IMR-90 (cell line): ENCODE data around the gene AFAP1L2. TPM values are rescaled to one million over a fixed set of nuclear protein-coding genes. Genes with fewer than 3 reads are reported as not detected.

Experiments
- ATAC-seq: fragments of 200-7000 bp; cut with Tn5 transposase; 2 replicates; pipeline ENCODE4 v1.9.1; 2020; ENCODE audit warnings: low read depth, mild to moderate bottlenecking, moderate library complexity
- BruUV-seq: library from RNA; stranded (reverse); fragments of 400-500 nt; replicated peaks from 2 replicates; lab custom pipeline; 2021; lab: Mats Ljungman, UMichigan
- CTCF ChIA-PET: fragments of 300-600 bp; formaldehyde crosslinking; extraction: SDS; loops from one replicate; lab custom pipeline; 2021; ENCODE audit warnings: antibody characterized with exemption; lab: Yijun Ruan, JAX
- POLR2A ChIA-PET: fragments of 300-600 bp; sonication (Branson Sonifier 250); formaldehyde crosslinking; loops from one replicate; lab custom pipeline; 2022; ENCODE audit warnings: antibody characterized with exemption; ENCODE audit not compliant: unreplicated experiment; lab: Charles Lee
- DNase-seq: peaks from one replicate; pipeline ENCODE4 v3.0.0; 2013
- H2AFZ ChIP-seq: replicated peaks from 2 replicates; pipeline ENCODE3; 2013; ENCODE audit warnings: low read length, mild to moderate bottlenecking; ENCODE audit not compliant: poor library complexity
- H2AK5ac ChIP-seq: 2 replicates; pipeline ENCODE4 v1.6.1; 2013; ENCODE audit warnings: low read depth, low read length, inconsistent platforms
- H2AK9ac ChIP-seq: replicated peaks from 2 replicates; pipeline ENCODE3; 2013; ENCODE audit warnings: mild to moderate bottlenecking, low read depth, low read length, moderate library complexity; ENCODE audit not compliant: poor library complexity
- H2BK120ac ChIP-seq: 2 replicates; pipeline ENCODE4 v1.6.1; 2013; ENCODE audit warnings: low read depth, low read length, inconsistent platforms
- H2BK15ac ChIP-seq: 3 replicates; pipeline ENCODE4 v1.6.1; 2013; ENCODE audit warnings: low read depth, low read length, inconsistent platforms
- H2BK20ac ChIP-seq: 2 replicates; pipeline ENCODE4 v1.6.1; 2013; ENCODE audit warnings: low read depth, mild to moderate bottlenecking, inconsistent platforms, low read length, moderate library complexity
- H2BK5ac ChIP-seq: 2 replicates; pipeline ENCODE4 v1.6.1; 2013; ENCODE audit warnings: mild to moderate bottlenecking, low read depth, low read length, inconsistent platforms; ENCODE audit not compliant: poor library complexity, severe bottlenecking
- H3K14ac ChIP-seq: replicated peaks from 2 replicates; pipeline ENCODE4 v1.6.1; 2013; ENCODE audit warnings: low read depth, low read length, inconsistent platforms
- H3K18ac ChIP-seq: 2 replicates; pipeline ENCODE4 v1.6.1; 2013; ENCODE audit warnings: low read depth, low read length, control low read depth
- H3K23ac ChIP-seq: 2 replicates; pipeline ENCODE4 v1.6.1; 2013; ENCODE audit warnings: low read depth, low read length, inconsistent platforms
- H3K27ac ChIP-seq: 2 replicates; pipeline ENCODE4 v1.5.1; 2013; ENCODE audit warnings: mild to moderate bottlenecking, control low read depth, low read length; ENCODE audit not compliant: insufficient read depth
- H3K27me3 ChIP-seq: 2 replicates; pipeline ENCODE4 v1.6.1; 2013; ENCODE audit warnings: low read length; ENCODE audit not compliant: control insufficient read depth, insufficient read depth
- H3K36me3 ChIP-seq: 2 replicates; pipeline ENCODE4 v1.6.1; 2013; ENCODE audit warnings: low read length, mixed read lengths; ENCODE audit not compliant: control insufficient read depth, insufficient read depth
- H3K4ac ChIP-seq: 2 replicates; pipeline ENCODE4 v1.6.1; 2013; ENCODE audit warnings: low read depth, low read length, inconsistent platforms
- H3K4me1 ChIP-seq: 2 replicates; pipeline ENCODE4 v1.6.1; 2013; ENCODE audit warnings: low read length, mixed read lengths; ENCODE audit not compliant: control insufficient read depth, insufficient read depth
- H3K4me2 ChIP-seq: 2 replicates; pipeline ENCODE4 v1.6.1; 2013; ENCODE audit warnings: low read depth, mild to moderate bottlenecking, control low read depth, low read length, moderate library complexity
- H3K4me3 ChIP-seq: 2 replicates; pipeline ENCODE4 v1.5.1; 2013; ENCODE audit warnings: low read depth, mild to moderate bottlenecking, control low read depth, low read length, moderate library complexity; ENCODE audit not compliant: insufficient read depth
- H3K56ac ChIP-seq: 2 replicates; pipeline ENCODE4 v1.6.1; 2013; ENCODE audit warnings: low read length, inconsistent platforms; ENCODE audit not compliant: insufficient read depth; ENCODE audit errors: extremely low read depth
- H3K79me1 ChIP-seq, 2 experiments: 2 replicates each; pipeline ENCODE4 v1.6.1; 2013; ENCODE audit warnings: low read length in 2 of 2, inconsistent platforms in 1 of 2, low read depth in 1 of 2
- H3K9ac ChIP-seq: 2 replicates; pipeline ENCODE4 v1.6.1; 2013; ENCODE audit warnings: low read depth, low read length, control low read depth
- H3K9me1 ChIP-seq: 2 replicates; pipeline ENCODE4 v1.6.1; 2013; ENCODE audit warnings: low read length, inconsistent platforms; ENCODE audit not compliant: insufficient read depth
- H3K9me3 ChIP-seq: 2 replicates; pipeline ENCODE4 v1.6.1; 2013; ENCODE audit warnings: low read length; ENCODE audit not compliant: control insufficient read depth, insufficient read depth
- H4K20me1 ChIP-seq: 2 replicates; pipeline ENCODE4 v1.6.1; 2013; ENCODE audit warnings: low read length, inconsistent platforms; ENCODE audit not compliant: insufficient read depth
- H4K5ac ChIP-seq: 2 replicates; pipeline ENCODE4 v1.6.1; 2013; ENCODE audit warnings: mild to moderate bottlenecking, low read depth, low read length, control low read depth
- H4K8ac ChIP-seq, 2 experiments: 2 replicates each; pipeline ENCODE4 v1.6.1; 2013; ENCODE audit warnings: low read depth in 2 of 2, low read length in 2 of 2, control low read depth in 1 of 2, inconsistent platforms in 1 of 2
- H4K91ac ChIP-seq: 2 replicates; pipeline ENCODE4 v1.6.1; 2013; ENCODE audit warnings: low read depth, low read length, inconsistent platforms; ENCODE audit not compliant: insufficient read depth
- BHLHE40 ChIP-seq: fragments of 150-350 bp; IDR thresholded peaks from 2 replicates; pipeline ENCODE4 v1.6.1; 2016; ENCODE audit warnings: mild to moderate bottlenecking, low read depth, low read length
- CEBPB ChIP-seq: IDR thresholded peaks from 2 replicates; pipeline ENCODE4 v1.6.1; 2012; ENCODE audit warnings: low read depth, low read length, improper control_type of control experiment
- CHD1 ChIP-seq: IDR thresholded peaks from 2 replicates; pipeline ENCODE4 v1.6.1; 2012; ENCODE audit warnings: low read depth, low read length, improper control_type of control experiment
- CTCF ChIP-seq: conservative IDR thresholded peaks from 2 replicates; pipeline ENCODE4 v1.5.1; 2012; ENCODE audit warnings: mild to moderate bottlenecking, low read depth, low read length, improper control_type of control experiment
- ELK1 ChIP-seq: fragments of 150-350 bp; IDR thresholded peaks from 2 replicates; pipeline ENCODE4 v1.6.1; 2016; ENCODE audit warnings: low read depth, mild to moderate bottlenecking, low read length, moderate library complexity, borderline replicate concordance
- FOS ChIP-seq: fragments of 150-350 bp; IDR thresholded peaks from 2 replicates; pipeline ENCODE4 v1.6.1; 2016; ENCODE audit warnings: low read depth, low read length
- MAFK ChIP-seq: IDR thresholded peaks from 2 replicates; pipeline ENCODE4 v1.6.1; 2012; ENCODE audit warnings: low read depth, low read length, improper control_type of control experiment
- NFE2L2 ChIP-seq: fragments of 150-350 bp; IDR thresholded peaks from 2 replicates; pipeline ENCODE4 v1.6.1; 2016; ENCODE audit warnings: low read depth, mild to moderate bottlenecking, low read length
- RCOR1 ChIP-seq: IDR thresholded peaks from 2 replicates; pipeline ENCODE4 v1.6.1; 2012; ENCODE audit warnings: mild to moderate bottlenecking, low read length, improper control_type of control experiment; ENCODE audit not compliant: insufficient replicate concordance
- WGBS, 2 experiments: methylation state at CpG; one replicate each; pipeline versions ENCODE4 v1.1.5 to v1.1.7; 2013; ENCODE audit warnings: missing lambda C conversion rate in 2 of 2; ENCODE audit not compliant: insufficient read length in 1 of 2; ENCODE audit errors: extremely low coverage in 2 of 2; 5-methylcytosine and 5-hydroxymethylcytosine counted together
- dilution Hi-C: fragments of 300-500 bp; cut with HindIII; formaldehyde crosslinking; loops from one replicate; pipeline ENCODE4 v1.14.3; 2018; ENCODE audit warnings: low sequenced_read_pairs; ENCODE audit not compliant: unreplicated experiment
- in situ Hi-C: fragments of 300-500 bp; cut with MboI; formaldehyde crosslinking; loops from 3 replicates; pipeline ENCODE4 v1.14.3; 2019; ENCODE audit warnings: low sequenced_read_pairs, inconsistent platforms, mixed read lengths
- intact Hi-C: fragments of 100-400 bp; cut with micrococcal nuclease; formaldehyde crosslinking; loops from 2 replicates; pipeline ENCODE4 v1.10.0; 2022
- polyA plus RNA-seq, 3 experiments: library from polyadenylated mRNA; depleted of rRNA; stranded (reverse); fragments of >200 nt; gene quantifications; 2 replicates each; pipeline ENCODE4 v1.2.3, GENCODE V29; 2012; ENCODE audit warnings: low replicate concordance in 1 of 3
- total RNA-seq: library from RNA; depleted of rRNA; stranded (reverse); fragments of >200 nt; gene quantifications from 2 replicates; pipeline ENCODE4 v1.2.3, GENCODE V29; 2012

The AFAP1L2 gene
- total and polyA plus RNA-seq, 2 of the 4 experiments (the other 2 are of a cell fraction) = under 0.01 to 0.10 TPM

GRCh38 chr10:114281461-114281860 lies 122.8 kb downstream of the AFAP1L2 start:
- Histone ChIP-seq H3K9me1 (no peaks in the 10 kb centered on the region), H4K20me1 (no peaks in the 10 kb centered on the region), H2AFZ (no peak overlapping the region), H3K4me1 (no peaks in the 10 kb centered on the region), H2BK5ac (no peak overlapping the region), H4K91ac (no peak overlapping the region), H3K4me2 (no peak overlapping the region), H3K27ac (no peak overlapping the region), H3K56ac (no peak overlapping the region), H2AK5ac (no peak overlapping the region), H4K8ac (no peak overlapping the region), H2AK9ac (no peak overlapping the region), H3K79me1 (no peaks in the 10 kb centered on the region), H3K14ac (no peak overlapping the region), H3K4me3 (no peak overlapping the region), H2BK15ac (no peak overlapping the region), H4K5ac (no peak overlapping the region), H2BK20ac (no peak overlapping the region), H3K4ac (no peak overlapping the region), H3K23ac (no peak overlapping the region), H3K18ac (no peak overlapping the region), H2BK120ac (no peak overlapping the region), H3K9me3 (no peaks in the 10 kb centered on the region), H3K27me3 (peaks cover 58% of the 10 kb centered on the region), H3K9ac (no peak overlapping the region), H3K36me3 (no peaks in the 10 kb centered on the region)
- WGBS, 2 experiments = no CpG with 5 or more reads among the region's 5 CpGs
- no peak for TF ChIP-seq MAFK
- no peak for TF ChIP-seq CEBPB
- no peak for TF ChIP-seq FOS
- no peak for TF ChIP-seq CTCF
- TF ChIP-seq CHD1 = no peak
- no peak for TF ChIP-seq ELK1
- TF ChIP-seq NFE2L2 = no peak
- TF ChIP-seq RCOR1 = no peak
- no peak for TF ChIP-seq BHLHE40
- ATAC-seq = no peak
- DNase-seq = no peak
- ChIA-PET POLR2A (no interaction called here), CTCF (no interaction called here)
- dilution Hi-C loops = no loop called here
- in situ Hi-C loops = no loop called here
- intact Hi-C loops = no loop called here
- no TSS peak for BruUV-seq
